ENCODE data around the gene BTF3.

DNA sequence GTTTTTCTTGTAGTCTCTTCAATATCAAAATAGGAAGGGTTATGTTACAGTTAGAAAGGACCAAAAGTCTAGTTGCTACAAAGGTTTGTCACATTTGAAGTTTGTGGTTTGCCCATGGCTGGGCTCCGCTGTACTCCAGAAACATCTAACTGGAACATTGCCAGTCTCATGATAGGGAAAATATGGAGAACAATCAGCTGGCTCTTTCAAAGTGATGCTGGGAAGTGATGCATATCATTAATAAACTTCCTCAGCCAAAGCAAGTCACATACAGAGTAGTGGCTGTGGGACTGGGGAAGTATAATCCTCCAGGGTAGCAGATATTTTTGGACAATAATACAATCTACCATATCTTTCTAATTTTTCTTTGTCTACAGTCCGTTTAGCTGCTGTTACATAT, 8.8 kb downstream of the BTF3 start:
- TF ChIP-seq PATZ1 (CRISPR knock-in tag; IDR thresholded peaks at IDR 0.05; ENCODE audit: borderline replicate concordance) (no peak), RARB (CRISPR knock-in tag; IDR thresholded peaks at IDR 0.05) (no peak), ZNF565 (CRISPR knock-in tag; conservative IDR thresholded peaks at IDR 0.05; ENCODE audit: low read depth) (no peak), ARNTL (CRISPR knock-in tag; IDR thresholded peaks at IDR 0.05; ENCODE audit: borderline replicate concordance, low read depth) (no peak), PPARA (CRISPR knock-in tag; IDR thresholded peaks at IDR 0.05; ENCODE audit: borderline replicate concordance) (no peak), GLIS3 (CRISPR knock-in tag; IDR thresholded peaks at IDR 0.05) (no peak), ZNF70 (CRISPR knock-in tag; IDR thresholded peaks at IDR 0.05) (no peak), SNAI2 (CRISPR knock-in tag; IDR thresholded peaks at IDR 0.05) (no peak), ZFP30 (CRISPR knock-in tag; IDR thresholded peaks at IDR 0.05) (no peak), ZFP3 (CRISPR knock-in tag; IDR thresholded peaks at IDR 0.05) (no peak)
- TF ChIP-seq, protein P1, sequence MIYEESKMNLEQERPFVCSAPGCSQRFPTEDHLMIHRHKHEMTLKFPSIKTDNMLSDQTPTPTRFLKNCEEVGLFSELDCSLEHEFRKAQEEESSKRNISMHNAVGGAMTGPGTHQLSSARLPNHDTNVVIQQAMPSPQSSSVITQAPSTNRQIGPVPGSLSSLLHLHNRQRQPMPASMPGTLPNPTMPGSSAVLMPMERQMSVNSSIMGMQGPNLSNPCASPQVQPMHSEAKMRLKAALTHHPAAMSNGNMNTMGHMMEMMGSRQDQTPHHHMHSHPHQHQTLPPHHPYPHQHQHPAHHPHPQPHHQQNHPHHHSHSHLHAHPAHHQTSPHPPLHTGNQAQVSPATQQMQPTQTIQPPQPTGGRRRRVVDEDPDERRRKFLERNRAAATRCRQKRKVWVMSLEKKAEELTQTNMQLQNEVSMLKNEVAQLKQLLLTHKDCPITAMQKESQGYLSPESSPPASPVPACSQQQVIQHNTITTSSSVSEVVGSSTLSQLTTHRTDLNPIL (CRISPR knock-in tag; IDR thresholded peaks at IDR 0.05; ENCODE audit: low read depth) = no peak
